Measurements from ENCODE around the gene SH2D2A. TPM values are rescaled to one million over a fixed set of nuclear protein-coding genes. Genes with fewer than 3 reads are reported as not detected.

SH2D2A gene
- total RNA-seq, 1 donor from 2014 or later, result 0.88 TPM

GRCh38 chr1:156797212-156797871, 19.3 kb downstream of the SH2D2A start:
- no peaks in the 10 kb centered on the region for H3K27me3 ChIP-seq (ENCODE audit: low read depth)
- DNase-seq, result no peak
- intact Hi-C loops (cut with micrococcal nuclease), result loop anchor here (10.0 kb wide), 1 partner anchor 67 kb away; the partner anchor contains the start of gene NTRK1
- no peaks in the 10 kb centered on the region for H3K9me3 ChIP-seq (replicated peaks)
- no peak overlapping the region for H3K4me3 ChIP-seq
- TF ChIP-seq CTCF (IDR thresholded peaks at IDR 0.05; ENCODE audit: borderline replicate concordance), result peak; percentile 75
- peaks cover 89% of the 10 kb centered on the region for H3K36me3 ChIP-seq
- H3K27ac ChIP-seq (replicated peaks), result no peak overlapping the region
- peaks cover 24% of the 10 kb centered on the region for H3K4me1 ChIP-seq

GRCh38 chr1:156796340-156797097, 20.1 kb downstream of the SH2D2A start:
- H3K4me3 ChIP-seq, result no peak overlapping the region
- no peaks in the 10 kb centered on the region for H3K9me3 ChIP-seq (replicated peaks)
- no peak overlapping the region for H3K27ac ChIP-seq (replicated peaks)
- H3K27me3 ChIP-seq (ENCODE audit: low read depth), result no peaks in the 10 kb centered on the region
- H3K36me3 ChIP-seq, result peaks cover 97% of the 10 kb centered on the region
- H3K4me1 ChIP-seq, result peaks cover 17% of the 10 kb centered on the region
- no peak for DNase-seq
- intact Hi-C loops (cut with micrococcal nuclease), result loop anchor here (10.0 kb wide), 1 partner anchor 68 kb away; the partner anchor contains the start of gene NTRK1
- TF ChIP-seq CTCF (IDR thresholded peaks at IDR 0.05; ENCODE audit: borderline replicate concordance), result no peak

GRCh38 chr1:156795787-156796186, 20.9 kb downstream of the SH2D2A start:
- intact Hi-C loops (cut with micrococcal nuclease), result loop anchor here (10.0 kb wide), 1 partner anchor 69 kb away; the partner anchor contains the start of gene NTRK1
- H3K27ac ChIP-seq (replicated peaks), result no peak overlapping the region
- H3K36me3 ChIP-seq, result peaks cover 100% of the 10 kb centered on the region

GRCh38 chr1:156795374-156795733, 21.3 kb downstream of the SH2D2A start:
- H3K27ac ChIP-seq (replicated peaks), result no peak overlapping the region
- H3K4me3 ChIP-seq, result no peak overlapping the region
- H3K36me3 ChIP-seq, result peaks cover 98% of the 10 kb centered on the region
- no peak for TF ChIP-seq CTCF (IDR thresholded peaks at IDR 0.05; ENCODE audit: borderline replicate concordance)
- H3K4me1 ChIP-seq, result peaks cover 5% of the 10 kb centered on the region
- intact Hi-C loops (cut with micrococcal nuclease), result loop anchor here (10.0 kb wide), 1 partner anchor 69 kb away; the partner anchor contains the start of gene NTRK1
- DNase-seq, result no peak
- no peaks in the 10 kb centered on the region for H3K9me3 ChIP-seq (replicated peaks)
- no peaks in the 10 kb centered on the region for H3K27me3 ChIP-seq (ENCODE audit: low read depth)

More at GRCh38 chr1:156795787-156796186, 20.9 kb downstream of the SH2D2A start:
- DNase-seq, result no peak
- Histone ChIP-seq H3K4me1 (peaks cover 10% of the 10 kb centered on the region), H3K27me3 (ENCODE audit: low read depth) (no peaks in the 10 kb centered on the region), H3K9me3 (replicated peaks) (no peaks in the 10 kb centered on the region), H3K4me3 (no peak overlapping the region)
- no peak for TF ChIP-seq CTCF (IDR thresholded peaks at IDR 0.05; ENCODE audit: borderline replicate concordance)

GRCh38 chr1:156794506-156795373, 21.9 kb downstream of the SH2D2A start:
- intact Hi-C loops (cut with micrococcal nuclease), result loop anchor here (10.0 kb wide), 1 partner anchor 70 kb away; the partner anchor contains the start of gene NTRK1
- DNase-seq, result no peak
- peaks cover 91% of the 10 kb centered on the region for H3K36me3 ChIP-seq
- H3K27me3 ChIP-seq (ENCODE audit: low read depth), result no peaks in the 10 kb centered on the region
- H3K9me3 ChIP-seq (replicated peaks), result no peaks in the 10 kb centered on the region
- TF ChIP-seq CTCF (IDR thresholded peaks at IDR 0.05; ENCODE audit: borderline replicate concordance), result no peak
- H3K4me3 ChIP-seq, result no peak overlapping the region
- H3K4me1 ChIP-seq, result no peaks in the 10 kb centered on the region
- no peak overlapping the region for H3K27ac ChIP-seq (replicated peaks)

Measured in left ventricle myocardium inferior (tissue), 1 donor.